NCI-H2081 (cell line): Measurements from ENCODE around the gene TDP1.
"Not testable (repeated sequence)": the region's sequence is repeated elsewhere in the genome, so short reads cannot be mapped to it uniquely, and the experiment has no call there.

Experiments used
- DNase-seq, 2 experiments: peaks; one replicate each; lab custom pipeline; 2025; lab: John Stamatoyannopoulos, UW

Gene TDP1

GRCh38 chr14:89990218-89990617 lies 34.5 kb downstream of the TDP1 start:
- no peak for DNase-seq

- DNase-seq: no peak
Observed at GRCh38 chr14:89990623-89991275, 35.0 kb downstream of the TDP1 start.

GRCh38 chr14:89992273-89992672 lies 36.5 kb downstream of the TDP1 start:
- no peak for DNase-seq

GRCh38 chr14:89996963-89997362 lies 41.2 kb downstream of the TDP1 start:
- DNase-seq: no peak

GRCh38 chr14:90000935-90001334 lies 45.2 kb downstream of the TDP1 start:
- DNase-seq: no peak

GRCh38 chr14:90003526-90004307 lies 48.0 kb downstream of the TDP1 start:
- no peak for DNase-seq

- no peak for DNase-seq
Observed at GRCh38 chr14:90005441-90005840, 49.7 kb downstream of the TDP1 start.

- no peak for DNase-seq
Observed at GRCh38 chr14:90005939-90006530, 50.3 kb downstream of the TDP1 start.

GRCh38 chr14:90017371-90017770 lies 61.6 kb downstream of the TDP1 start:
- DNase-seq: no peak

GRCh38 chr14:90019824-90020523 lies 64.2 kb downstream of the TDP1 start:
- DNase-seq: no peak

GRCh38 chr14:90023176-90023896 lies 67.6 kb downstream of the TDP1 start:
- DNase-seq: no peak

GRCh38 chr14:90024910-90025309 lies 69.2 kb downstream of the TDP1 start:
- no peak for DNase-seq

- not testable (repeated sequence) for DNase-seq
Observed at GRCh38 chr14:90026608-90027007, 70.9 kb downstream of the TDP1 start.

GRCh38 chr14:90027842-90028241 lies 72.1 kb downstream of the TDP1 start:
- DNase-seq: no peak

GRCh38 chr14:90034156-90034555 lies 78.4 kb downstream of the TDP1 start:
- no peak for DNase-seq

- DNase-seq: no peak
Observed at GRCh38 chr14:90034835-90035525, 79.3 kb downstream of the TDP1 start.

GRCh38 chr14:90039253-90040010 lies 83.7 kb downstream of the TDP1 start:
- DNase-seq: no peak

- DNase-seq: no peak
Observed at GRCh38 chr14:90040411-90040810, 84.7 kb downstream of the TDP1 start.

- no peak for DNase-seq
Observed at GRCh38 chr14:90042496-90043252, 86.9 kb downstream of the TDP1 start.

GRCh38 chr14:90045616-90046015 lies 89.9 kb downstream of the TDP1 start:
- DNase-seq: no peak
